ENCODE results near the gene ADI1. TPM values are rescaled to one million over a fixed set of nuclear protein-coding genes. Genes with fewer than 3 reads are reported as not detected.

ADI1 gene
- total RNA-seq, 1 donor from 2014 or later = 40.9 TPM

GRCh38 chr2:3453190-3453999 lies 65.9 kb downstream of the ADI1 start:
- Histone ChIP-seq H3K4me1 (no peaks in the 10 kb centered on the region), H3K27ac (no peak overlapping the region), H3K4me3 (no peak overlapping the region), H3K27me3 (no peaks in the 10 kb centered on the region), H3K36me3 (peaks cover 31 to 47% of the 10 kb centered on the region in 2 donors), H3K9me3 (no peaks in the 10 kb centered on the region)
- intact Hi-C loops (cut with DNase I) = no loop called here
- no peak for TF ChIP-seq CTCF (IDR thresholded peaks at IDR 0.05)
- DNase-seq (ENCODE audit: low spot score in 2 of 2) = no peak

DNA sequence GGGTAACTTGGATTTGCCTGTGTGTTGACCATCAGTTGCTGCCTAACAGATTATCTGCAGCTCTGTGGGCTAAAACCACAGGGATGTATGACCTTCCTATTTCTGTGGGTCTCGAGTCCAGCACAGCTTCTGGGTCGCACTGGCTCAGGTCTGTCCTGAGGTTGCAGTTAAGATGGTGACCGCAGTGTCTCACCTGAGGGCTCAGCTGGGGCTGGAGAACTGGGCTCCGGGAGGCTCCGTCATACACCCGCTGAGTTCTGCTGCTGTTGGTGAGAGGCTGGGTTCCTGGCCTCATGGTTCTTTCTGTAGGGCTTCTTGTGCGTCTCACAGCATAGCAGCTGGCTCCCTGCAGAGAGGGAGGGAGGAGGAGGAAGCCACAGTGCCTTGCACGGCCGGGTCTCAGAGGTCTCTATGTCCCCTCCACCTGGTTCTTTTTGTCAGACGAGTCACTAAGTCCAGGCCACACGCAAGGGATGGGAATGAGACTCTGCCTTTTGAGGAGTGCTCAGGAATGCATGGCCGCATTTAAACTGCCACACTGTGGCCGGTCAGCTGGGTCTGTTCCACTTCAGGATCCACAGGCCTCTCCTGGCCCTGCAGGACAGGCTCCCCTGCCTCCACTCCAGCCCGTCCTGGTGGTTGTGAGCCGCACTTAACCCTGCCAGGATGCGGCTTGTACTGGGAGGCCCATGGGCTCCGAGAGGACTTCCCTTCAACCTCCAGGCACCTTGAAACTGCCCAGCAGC lies 67.2 kb downstream of the ADI1 start:
- H3K36me3 ChIP-seq = peaks cover 28 to 45% of the 10 kb centered on the region in 2 donors
- intact Hi-C loops (cut with DNase I) = no loop called here
- no peaks in the 10 kb centered on the region for H3K27me3 ChIP-seq
- H3K9me3 ChIP-seq = no peaks in the 10 kb centered on the region
- no peak for TF ChIP-seq CTCF (IDR thresholded peaks at IDR 0.05)
- H3K4me1 ChIP-seq = no peaks in the 10 kb centered on the region
- no peak for DNase-seq (ENCODE audit: low spot score in 2 of 2)
- H3K4me3 ChIP-seq = no peak overlapping the region
- H3K27ac ChIP-seq = no peak overlapping the region

- no peak for DNase-seq (ENCODE audit: low spot score in 2 of 2)
- H3K27ac ChIP-seq = no peak overlapping the region
- H3K4me1 ChIP-seq = no peaks in the 10 kb centered on the region
- H3K27me3 ChIP-seq = no peaks in the 10 kb centered on the region
- intact Hi-C loops (cut with DNase I) = no loop called here
- H3K9me3 ChIP-seq = no peaks in the 10 kb centered on the region
- TF ChIP-seq CTCF (IDR thresholded peaks at IDR 0.05) = no peak
- H3K4me3 ChIP-seq = no peak overlapping the region
- peaks cover 29 to 45% of the 10 kb centered on the region in 2 donors for H3K36me3 ChIP-seq
These were observed 68.2 kb downstream of the ADI1 start for GRCh38 chr2:3451169-3451568.

GRCh38 chr2:3450385-3451010 lies 68.8 kb downstream of the ADI1 start:
- no peak for TF ChIP-seq CTCF (IDR thresholded peaks at IDR 0.05)
- Histone ChIP-seq H3K4me1 (no peaks in the 10 kb centered on the region), H3K36me3 (peaks cover 33 to 47% of the 10 kb centered on the region in 2 donors), H3K27ac (no peak overlapping the region), H3K27me3 (no peaks in the 10 kb centered on the region), H3K9me3 (no peaks in the 10 kb centered on the region), H3K4me3 (no peak overlapping the region)
- no peak for DNase-seq (ENCODE audit: low spot score in 2 of 2)
- intact Hi-C loops (cut with DNase I) = no loop called here

DNA sequence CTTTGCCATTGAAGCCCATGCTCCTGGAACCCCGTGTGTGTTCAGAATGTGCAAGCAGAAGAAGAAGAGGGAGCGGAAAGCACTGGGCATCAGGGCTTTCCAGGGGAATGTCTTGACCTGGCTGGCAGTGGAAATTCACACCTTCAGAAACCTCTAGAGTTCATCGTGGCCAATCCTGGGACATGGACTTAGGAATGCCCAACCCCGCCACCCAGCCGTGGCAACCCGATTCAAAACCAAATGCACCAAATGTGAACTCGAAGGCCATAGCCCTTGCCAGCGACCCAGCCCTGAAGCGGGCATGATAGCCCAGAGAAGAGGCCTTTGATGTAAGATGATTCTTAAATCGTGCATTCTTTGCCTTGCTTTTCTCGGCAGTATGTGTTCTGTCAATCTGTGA lies 69.4 kb downstream of the ADI1 start:
- no peak overlapping the region for H3K27ac ChIP-seq
- H3K36me3 ChIP-seq = peaks cover 34 to 50% of the 10 kb centered on the region in 2 donors
- intact Hi-C loops (cut with DNase I) = no loop called here

More for the DNA sequence above, 69.4 kb downstream of the ADI1 start:
- Histone ChIP-seq H3K4me3 (no peak overlapping the region), H3K4me1 (no peaks in the 10 kb centered on the region), H3K9me3 (no peaks in the 10 kb centered on the region), H3K27me3 (no peaks in the 10 kb centered on the region)
- no peak for TF ChIP-seq CTCF (IDR thresholded peaks at IDR 0.05)
- DNase-seq (ENCODE audit: low spot score in 2 of 2) = no peak
